Measurements from ENCODE around the gene ZNFX1. TPM values are rescaled to one million over a fixed set of nuclear protein-coding genes. Genes with fewer than 3 reads are reported as not detected.

Gene ZNFX1
- total and polyA plus RNA-seq, 9 of the 15 experiments (the other 6 are each of a cell fraction or from before 2014, with no cell fraction given), result 3.8 to 13.8 (median 10.3) TPM

- TF ChIP-seq ZKSCAN3 (CRISPR knock-in tag; IDR thresholded peaks at IDR 0.05) (no peak), PRPF4 (IDR thresholded peaks at IDR 0.05; ENCODE audit: insufficient read depth, low read depth, low read length, poor library complexity, severe bottlenecking) (no peak), NCOA6 (IDR thresholded peaks at IDR 0.05) (no peak), ARID3A (IDR thresholded peaks at IDR 0.05; ENCODE audit: borderline replicate concordance, low read depth, low read length) (no peak), ZNF324 (CRISPR knock-in tag; IDR thresholded peaks at IDR 0.05) (no peak), IRF2 (CRISPR knock-in tag; IDR thresholded peaks at IDR 0.05) (no peak), SP2 (IDR thresholded peaks at IDR 0.05; ENCODE audit: extremely low read depth, low read depth, low read length, poor library complexity, severe bottlenecking) (no peak), RUNX1 (IDR thresholded peaks at IDR 0.05; ENCODE audit: low read depth) (no peak; the same call in 1 of the 2 replicates), CBX5 (IDR thresholded peaks at IDR 0.05; ENCODE audit: borderline replicate concordance, low read depth) (no peak), PHB2 (IDR thresholded peaks at IDR 0.05; ENCODE audit: low read depth) (no peak), TEAD1 (CRISPR knock-in tag; IDR thresholded peaks at IDR 0.05) (no peak), ZNF384 (IDR thresholded peaks at IDR 0.05; ENCODE audit: low read depth, low read length) (peak; percentile 48; the same call in 1 of the 2 replicates), DMBX1 (CRISPR knock-in tag; IDR thresholded peaks at IDR 0.05; ENCODE audit: borderline replicate concordance) (no peak), CCAR2 (IDR thresholded peaks at IDR 0.05; ENCODE audit: low read depth, low read length) (no peak), CBFA2T3 (IDR thresholded peaks at IDR 0.05) (no peak), ZNF764 (CRISPR knock-in tag; IDR thresholded peaks at IDR 0.05; ENCODE audit: low read depth) (no peak), PPARD (CRISPR knock-in tag; IDR thresholded peaks at IDR 0.05) (no peak), KAT7 (CRISPR knock-in tag; IDR thresholded peaks at IDR 0.05; ENCODE audit: borderline replicate concordance) (peak; percentile 77; the same call in 1 of the 2 replicates), ETV6 (IDR thresholded peaks at IDR 0.05; ENCODE audit: borderline replicate concordance in 1 of 2, low read depth in 2 of 2, low read length in 1 of 2) (no peak), ETV6 (CRISPR knock-in tag; IDR thresholded peaks at IDR 0.05; ENCODE audit: borderline replicate concordance) (0 out of 2 replicates have a peak, but pooled peaks have one; percentile 41), DIDO1 (tag; IDR thresholded peaks at IDR 0.05; ENCODE audit: low read depth) (no peak), LEF1 (IDR thresholded peaks at IDR 0.05) (0 out of 2 replicates have a peak, but pooled peaks have one; percentile 47), ZNF239 (CRISPR knock-in tag; IDR thresholded peaks at IDR 0.05) (no peak), RFX5 (IDR thresholded peaks at IDR 0.05; ENCODE audit: low read depth, low read length) (no peak)
- TF ChIP-seq, protein P1, sequence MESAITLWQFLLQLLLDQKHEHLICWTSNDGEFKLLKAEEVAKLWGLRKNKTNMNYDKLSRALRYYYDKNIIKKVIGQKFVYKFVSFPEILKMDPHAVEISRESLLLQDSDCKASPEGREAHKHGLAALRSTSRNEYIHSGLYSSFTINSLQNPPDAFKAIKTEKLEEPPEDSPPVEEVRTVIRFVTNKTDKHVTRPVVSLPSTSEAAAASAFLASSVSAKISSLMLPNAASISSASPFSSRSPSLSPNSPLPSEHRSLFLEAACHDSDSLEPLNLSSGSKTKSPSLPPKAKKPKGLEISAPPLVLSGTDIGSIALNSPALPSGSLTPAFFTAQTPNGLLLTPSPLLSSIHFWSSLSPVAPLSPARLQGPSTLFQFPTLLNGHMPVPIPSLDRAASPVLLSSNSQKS (CRISPR knock-in tag; IDR thresholded peaks at IDR 0.05), result no peak
- TF ChIP-seq, protein P2, sequence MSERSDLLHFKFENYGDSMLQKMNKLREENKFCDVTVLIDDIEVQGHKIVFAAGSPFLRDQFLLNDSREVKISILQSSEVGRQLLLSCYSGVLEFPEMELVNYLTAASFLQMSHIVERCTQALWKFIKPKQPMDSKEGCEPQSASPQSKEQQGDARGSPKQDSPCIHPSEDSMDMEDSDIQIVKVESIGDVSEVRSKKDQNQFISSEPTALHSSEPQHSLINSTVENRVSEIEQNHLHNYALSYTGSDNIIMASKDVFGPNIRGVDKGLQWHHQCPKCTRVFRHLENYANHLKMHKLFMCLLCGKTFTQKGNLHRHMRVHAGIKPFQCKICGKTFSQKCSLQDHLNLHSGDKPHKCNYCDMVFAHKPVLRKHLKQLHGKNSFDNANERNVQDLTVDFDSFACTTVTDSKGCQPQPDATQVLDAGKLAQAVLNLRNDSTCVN (CRISPR knock-in tag; IDR thresholded peaks at IDR 0.05), result no peak
Observed at GRCh38 chr20:49278818-49279676, 1.2 kb upstream of the ZNFX1 start (continued).
